ENCODE measurements around the gene DCTPP1. TPM values are rescaled to one million over a fixed set of nuclear protein-coding genes. Genes with fewer than 3 reads are reported as not detected.

The DCTPP1 gene
- polyA plus RNA-seq, 1 donor from 2014 or later = 47.3 TPM

DNA sequence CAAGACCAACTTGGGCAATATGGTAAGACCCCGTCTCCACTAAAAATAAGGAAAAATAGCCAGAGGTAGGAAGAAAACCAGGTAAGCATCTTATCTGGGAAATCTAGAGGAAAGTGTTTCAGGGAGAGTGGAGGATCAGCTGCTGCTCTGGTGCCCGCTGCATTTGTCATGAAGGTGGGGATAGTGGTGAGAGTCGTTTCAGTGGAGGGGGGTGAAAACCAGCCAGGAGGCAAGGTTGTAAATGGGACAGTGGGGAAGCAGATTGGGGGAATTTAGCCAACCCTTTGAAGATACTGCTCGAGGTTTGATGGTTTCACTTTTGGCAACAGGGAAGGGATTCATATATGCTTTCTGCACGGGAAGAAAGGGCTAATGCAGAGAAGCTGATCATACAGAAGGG, 8.8 kb downstream of the DCTPP1 start:
- no peaks in the 10 kb centered on the region for H3K9me3 ChIP-seq (ENCODE audit: low read length)
- H3K4me2 ChIP-seq (ENCODE audit: low read length) = no peak overlapping the region
- no peak for TF ChIP-seq POLR2AphosphoS5 (IDR thresholded peaks at IDR 0.05)
- no peak for TF ChIP-seq SMC3 (conservative IDR thresholded peaks at IDR 0.05; ENCODE audit: poor library complexity)
- TF ChIP-seq EP300 (conservative IDR thresholded peaks at IDR 0.05; ENCODE audit: poor library complexity, severe bottlenecking) = no peak
- TF ChIP-seq TAF1 (IDR thresholded peaks at IDR 0.05; ENCODE audit: low read depth) = no peak
- TF ChIP-seq, protein P1, sequence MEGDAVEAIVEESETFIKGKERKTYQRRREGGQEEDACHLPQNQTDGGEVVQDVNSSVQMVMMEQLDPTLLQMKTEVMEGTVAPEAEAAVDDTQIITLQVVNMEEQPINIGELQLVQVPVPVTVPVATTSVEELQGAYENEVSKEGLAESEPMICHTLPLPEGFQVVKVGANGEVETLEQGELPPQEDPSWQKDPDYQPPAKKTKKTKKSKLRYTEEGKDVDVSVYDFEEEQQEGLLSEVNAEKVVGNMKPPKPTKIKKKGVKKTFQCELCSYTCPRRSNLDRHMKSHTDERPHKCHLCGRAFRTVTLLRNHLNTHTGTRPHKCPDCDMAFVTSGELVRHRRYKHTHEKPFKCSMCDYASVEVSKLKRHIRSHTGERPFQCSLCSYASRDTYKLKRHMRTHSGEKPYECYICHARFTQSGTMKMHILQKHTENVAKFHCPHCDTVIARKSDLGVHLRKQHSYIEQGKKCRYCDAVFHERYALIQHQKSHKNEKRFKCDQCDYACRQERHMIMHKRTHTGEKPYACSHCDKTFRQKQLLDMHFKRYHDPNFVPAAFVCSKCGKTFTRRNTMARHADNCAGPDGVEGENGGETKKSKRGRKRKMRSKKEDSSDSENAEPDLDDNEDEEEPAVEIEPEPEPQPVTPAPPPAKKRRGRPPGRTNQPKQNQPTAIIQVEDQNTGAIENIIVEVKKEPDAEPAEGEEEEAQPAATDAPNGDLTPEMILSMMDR (IDR thresholded peaks at IDR 0.05; ENCODE audit: poor library complexity, severe bottlenecking) = no peak
- no peak for TF ChIP-seq RAD21 (conservative IDR thresholded peaks at IDR 0.05)
- TF ChIP-seq EZH2 (IDR thresholded peaks at IDR 0.05; ENCODE audit: borderline replicate concordance, insufficient read depth, low read length, poor library complexity, severe bottlenecking) = no peak
- H3K27me3 ChIP-seq (ENCODE audit: insufficient read depth, low read depth, low read length) = no peaks in the 10 kb centered on the region
- H3K27ac ChIP-seq (ENCODE audit: low read length) = no peak overlapping the region
- no peaks in the 10 kb centered on the region for H3K9me2 ChIP-seq (ENCODE audit: insufficient read depth, low read length)
- H3K36me3 ChIP-seq (ENCODE audit: insufficient read depth, low read length) = no peaks in the 10 kb centered on the region
- no peak overlapping the region for H3K4me3 ChIP-seq (ENCODE audit: low read length)
- no peaks in the 10 kb centered on the region for H3K79me2 ChIP-seq (replicated peaks; ENCODE audit: insufficient read depth, low read length)
- H3F3A ChIP-seq (ENCODE audit: insufficient read depth, low read length, poor library complexity, severe bottlenecking) = peaks cover 2% of the 10 kb centered on the region
- no peak overlapping the region for H2AFZ ChIP-seq (ENCODE audit: low read depth, low read length)
- H3K9ac ChIP-seq (ENCODE audit: low read length) = no peak overlapping the region
- no peaks in the 10 kb centered on the region for H4K20me1 ChIP-seq (ENCODE audit: insufficient read depth)

- no peaks in the 10 kb centered on the region for H3K79me2 ChIP-seq (replicated peaks; ENCODE audit: insufficient read depth, low read length)
- H3F3A ChIP-seq (ENCODE audit: insufficient read depth, low read length, poor library complexity, severe bottlenecking) = peaks cover 2% of the 10 kb centered on the region
- peak overlapping the region; percentile 10 for H3K4me2 ChIP-seq (ENCODE audit: low read length)
- peak overlapping the region; percentile 71 for H3K4me3 ChIP-seq (ENCODE audit: low read length)
- no peak for TF ChIP-seq TAF1 (IDR thresholded peaks at IDR 0.05; ENCODE audit: low read depth)
- TF ChIP-seq, protein P1 (IDR thresholded peaks at IDR 0.05; ENCODE audit: poor library complexity, severe bottlenecking) = no peak
- no peak for TF ChIP-seq EP300 (conservative IDR thresholded peaks at IDR 0.05; ENCODE audit: poor library complexity, severe bottlenecking)
- TF ChIP-seq, protein P2, sequence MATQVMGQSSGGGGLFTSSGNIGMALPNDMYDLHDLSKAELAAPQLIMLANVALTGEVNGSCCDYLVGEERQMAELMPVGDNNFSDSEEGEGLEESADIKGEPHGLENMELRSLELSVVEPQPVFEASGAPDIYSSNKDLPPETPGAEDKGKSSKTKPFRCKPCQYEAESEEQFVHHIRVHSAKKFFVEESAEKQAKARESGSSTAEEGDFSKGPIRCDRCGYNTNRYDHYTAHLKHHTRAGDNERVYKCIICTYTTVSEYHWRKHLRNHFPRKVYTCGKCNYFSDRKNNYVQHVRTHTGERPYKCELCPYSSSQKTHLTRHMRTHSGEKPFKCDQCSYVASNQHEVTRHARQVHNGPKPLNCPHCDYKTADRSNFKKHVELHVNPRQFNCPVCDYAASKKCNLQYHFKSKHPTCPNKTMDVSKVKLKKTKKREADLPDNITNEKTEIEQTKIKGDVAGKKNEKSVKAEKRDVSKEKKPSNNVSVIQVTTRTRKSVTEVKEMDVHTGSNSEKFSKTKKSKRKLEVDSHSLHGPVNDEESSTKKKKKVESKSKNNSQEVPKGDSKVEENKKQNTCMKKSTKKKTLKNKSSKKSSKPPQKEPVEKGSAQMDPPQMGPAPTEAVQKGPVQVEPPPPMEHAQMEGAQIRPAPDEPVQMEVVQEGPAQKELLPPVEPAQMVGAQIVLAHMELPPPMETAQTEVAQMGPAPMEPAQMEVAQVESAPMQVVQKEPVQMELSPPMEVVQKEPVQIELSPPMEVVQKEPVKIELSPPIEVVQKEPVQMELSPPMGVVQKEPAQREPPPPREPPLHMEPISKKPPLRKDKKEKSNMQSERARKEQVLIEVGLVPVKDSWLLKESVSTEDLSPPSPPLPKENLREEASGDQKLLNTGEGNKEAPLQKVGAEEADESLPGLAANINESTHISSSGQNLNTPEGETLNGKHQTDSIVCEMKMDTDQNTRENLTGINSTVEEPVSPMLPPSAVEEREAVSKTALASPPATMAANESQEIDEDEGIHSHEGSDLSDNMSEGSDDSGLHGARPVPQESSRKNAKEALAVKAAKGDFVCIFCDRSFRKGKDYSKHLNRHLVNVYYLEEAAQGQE (IDR thresholded peaks at IDR 0.05; ENCODE audit: borderline replicate concordance) = no peak
- TF ChIP-seq EZH2 (IDR thresholded peaks at IDR 0.05; ENCODE audit: borderline replicate concordance, insufficient read depth, low read length, poor library complexity, severe bottlenecking) = no peak
- TF ChIP-seq POLR2AphosphoS5 (IDR thresholded peaks at IDR 0.05) = no peak
- TF ChIP-seq SMC3 (conservative IDR thresholded peaks at IDR 0.05; ENCODE audit: poor library complexity) = no peak
- no peak for TF ChIP-seq RAD21 (conservative IDR thresholded peaks at IDR 0.05)
- no peaks in the 10 kb centered on the region for H3K9me2 ChIP-seq (ENCODE audit: insufficient read depth, low read length)
- no peaks in the 10 kb centered on the region for H3K27me3 ChIP-seq (ENCODE audit: insufficient read depth, low read depth, low read length)
- H3K36me3 ChIP-seq (ENCODE audit: insufficient read depth, low read length) = no peaks in the 10 kb centered on the region
- peak overlapping the region; percentile 59 for H3K27ac ChIP-seq (ENCODE audit: low read length)
- no peaks in the 10 kb centered on the region for H4K20me1 ChIP-seq (ENCODE audit: insufficient read depth)
- peak overlapping the region; percentile 63 for H3K9ac ChIP-seq (ENCODE audit: low read length)
- no peaks in the 10 kb centered on the region for H3K9me3 ChIP-seq (ENCODE audit: low read length)
- H2AFZ ChIP-seq (ENCODE audit: low read depth, low read length) = peak overlapping the region; percentile 45
Measured at GRCh38 chr16:30418350-30419181, 11.3 kb downstream of the DCTPP1 start.
